Transverse colon (tissue), 4 donors: ENCODE results near the gene ELK4. TPM values are rescaled to one million over a fixed set of nuclear protein-coding genes. Genes with fewer than 3 reads are reported as not detected.
A peak's percentile ranks its signal among the peaks of the same experiment; 100 is the strongest.

Experiments used
- DNase-seq: peaks from one replicate; pipeline ENCODE4 v3.0.0-alpha.2; 2019
- H3K27ac ChIP-seq, 4 donors: fragments of 200-600 bp; sonication (generic); 2 replicates each; pipeline ENCODE4 v1.5.1; 2016 to 2018; ENCODE audit warnings: inconsistent platforms in 4 of 4
- H3K27me3 ChIP-seq: fragments of 200-600 bp; sonication (generic); 2 replicates; pipeline ENCODE4 v1.5.1; 2017; ENCODE audit warnings: inconsistent platforms
- H3K36me3 ChIP-seq, 4 donors: fragments of 200-600 bp; sonication (generic); 2 replicates each; pipeline ENCODE4 v1.5.1; 2017 to 2019; ENCODE audit warnings: inconsistent platforms in 4 of 4
- H3K4me1 ChIP-seq, 4 donors: fragments of 200-600 bp; sonication (generic); 2 replicates each; pipeline ENCODE4 v1.5.1; 2017 to 2020; ENCODE audit warnings: inconsistent platforms in 4 of 4
- H3K4me3 ChIP-seq, 4 donors: fragments of 200-600 bp; sonication (generic); 1 replicate in 1 of 4; 2 replicates in 3 of 4; pipeline versions ENCODE4 v1.5.1 to v1.6.1; 2017 to 2019; ENCODE audit warnings: inconsistent platforms in 4 of 4
- H3K9me3 ChIP-seq, 2 donors: fragments of 200-600 bp; sonication (generic); 2 replicates each; pipeline ENCODE4 v1.5.1; 2017 to 2019; ENCODE audit warnings: inconsistent platforms in 2 of 2
- EP300 ChIP-seq: sonication (generic); formaldehyde crosslinking; IDR thresholded peaks from one replicate; pipeline ENCODE4 v1.6.1; 2017; ENCODE audit warnings: antibody characterized with exemption, low read depth
- POLR2A ChIP-seq: fragments of 450-650 bp; IDR thresholded peaks from one replicate; pipeline ENCODE4 v1.6.1; 2016; ENCODE audit warnings: antibody characterized with exemption, mild to moderate bottlenecking, moderate library complexity
- POLR2AphosphoS5 ChIP-seq, 3 donors: sonication (generic); formaldehyde crosslinking; IDR thresholded peaks; one replicate each; pipeline ENCODE4 v1.6.1; 2016; ENCODE audit warnings: antibody characterized with exemption in 3 of 3
- WGBS, 2 donors: methylation state at CpG; one replicate each; pipeline ENCODE4 v1.1.5; 2018; ENCODE audit warnings: low coverage in 1 of 2; 5-methylcytosine and 5-hydroxymethylcytosine counted together
- in situ Hi-C, 4 donors: fragments of 200-750 bp; cut with MboI; loops; one replicate each; pipeline versions ENCODE4 v1.15.0 to v1.15.1; 2017; ENCODE audit warnings: low sequenced_read_pairs in 3 of 4, low pct_ligation_motif_present in 1 of 4, low pct_unique_long_range_greater_than_20kb in 1 of 4
- intact Hi-C: fragments of 100-400 bp; cut with DNase I; formaldehyde crosslinking; loops from one replicate; pipeline ENCODE4 v1.15.1; 2023; ENCODE audit warnings: low total_unique reads
- total RNA-seq, 4 donors: library from RNA; depleted of rRNA; stranded (reverse); fragments of >200 nt; gene quantifications; one replicate each; pipeline ENCODE4 v1.1.0, GENCODE V29; 2016
- TF ChIP-seq, protein P1 (sequence below), 5 experiments: fragments of 200-600 bp in 3 of 5; fragments of 450-650 bp in 2 of 5; sonication (generic) in 3 of 5; IDR thresholded peaks; 1 replicate in 2 of 5; 2 replicates in 3 of 5; pipeline ENCODE4 v1.5.1; 2016 to 2017; ENCODE audit warnings: antibody characterized with exemption in 5 of 5, inconsistent platforms in 3 of 5, mild to moderate bottlenecking in 2 of 5, moderate library complexity in 1 of 5

ELK4 gene
- total RNA-seq, 4 donors from 2014 or later = 16.0 to 24.1 (median 19.7) TPM

GRCh38 chr1:205570796-205571537, 60.8 kb downstream of the ELK4 start:
- Histone ChIP-seq H3K27ac (no peak overlapping the region), H3K36me3 (no peaks in the 10 kb centered on the region), H3K27me3 (peaks cover 40% of the 10 kb centered on the region), H3K4me3 (no peak overlapping the region), H3K9me3 (no peaks in the 10 kb centered on the region), H3K4me1 (peaks cover 3 to 25% (median 15%) of the 10 kb centered on the region in 4 donors)
- WGBS, 2 donors = 75 to 77% methylated on average over 2 of the region's 2 CpGs
- DNase-seq = peak; percentile 1
- in situ Hi-C loops = no loop called here
- intact Hi-C loops = no loop called here
- TF ChIP-seq POLR2A = no peak
- TF ChIP-seq POLR2AphosphoS5 (IDR thresholded peaks at IDR 0.05) = no peak
- TF ChIP-seq EP300 = no peak
- TF ChIP-seq, protein P1, sequence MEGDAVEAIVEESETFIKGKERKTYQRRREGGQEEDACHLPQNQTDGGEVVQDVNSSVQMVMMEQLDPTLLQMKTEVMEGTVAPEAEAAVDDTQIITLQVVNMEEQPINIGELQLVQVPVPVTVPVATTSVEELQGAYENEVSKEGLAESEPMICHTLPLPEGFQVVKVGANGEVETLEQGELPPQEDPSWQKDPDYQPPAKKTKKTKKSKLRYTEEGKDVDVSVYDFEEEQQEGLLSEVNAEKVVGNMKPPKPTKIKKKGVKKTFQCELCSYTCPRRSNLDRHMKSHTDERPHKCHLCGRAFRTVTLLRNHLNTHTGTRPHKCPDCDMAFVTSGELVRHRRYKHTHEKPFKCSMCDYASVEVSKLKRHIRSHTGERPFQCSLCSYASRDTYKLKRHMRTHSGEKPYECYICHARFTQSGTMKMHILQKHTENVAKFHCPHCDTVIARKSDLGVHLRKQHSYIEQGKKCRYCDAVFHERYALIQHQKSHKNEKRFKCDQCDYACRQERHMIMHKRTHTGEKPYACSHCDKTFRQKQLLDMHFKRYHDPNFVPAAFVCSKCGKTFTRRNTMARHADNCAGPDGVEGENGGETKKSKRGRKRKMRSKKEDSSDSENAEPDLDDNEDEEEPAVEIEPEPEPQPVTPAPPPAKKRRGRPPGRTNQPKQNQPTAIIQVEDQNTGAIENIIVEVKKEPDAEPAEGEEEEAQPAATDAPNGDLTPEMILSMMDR (IDR thresholded peaks at IDR 0.05) = no peak

- TF ChIP-seq, protein P1 (IDR thresholded peaks at IDR 0.05) = no peak
- TF ChIP-seq EP300 (no peak), POLR2A (no peak), POLR2AphosphoS5 (IDR thresholded peaks at IDR 0.05) (no peak)
- no peaks in the 10 kb centered on the region for H3K36me3 ChIP-seq
- H3K9me3 ChIP-seq = no peaks in the 10 kb centered on the region
- H3K4me1 ChIP-seq = peaks cover 0 to 19% (median 14%) of the 10 kb centered on the region in 4 donors
- peak overlapping the region in 1 of 4 donors; percentile 51 for H3K4me3 ChIP-seq
- H3K27ac ChIP-seq = no peak overlapping the region
- 58% methylated on average over 7 of the region's 7 CpGs; no CpG with 5 or more reads in 1 of the 2 donors for whole genome bisulfite sequencing, 2 donors
- intact Hi-C loops = no loop called here
- in situ Hi-C loops = no loop called here
- peaks cover 40% of the 10 kb centered on the region for H3K27me3 ChIP-seq
- DNase-seq = peak; percentile 6
These were observed 61.7 kb downstream of the ELK4 start for GRCh38 chr1:205570173-205570501.

DNA sequence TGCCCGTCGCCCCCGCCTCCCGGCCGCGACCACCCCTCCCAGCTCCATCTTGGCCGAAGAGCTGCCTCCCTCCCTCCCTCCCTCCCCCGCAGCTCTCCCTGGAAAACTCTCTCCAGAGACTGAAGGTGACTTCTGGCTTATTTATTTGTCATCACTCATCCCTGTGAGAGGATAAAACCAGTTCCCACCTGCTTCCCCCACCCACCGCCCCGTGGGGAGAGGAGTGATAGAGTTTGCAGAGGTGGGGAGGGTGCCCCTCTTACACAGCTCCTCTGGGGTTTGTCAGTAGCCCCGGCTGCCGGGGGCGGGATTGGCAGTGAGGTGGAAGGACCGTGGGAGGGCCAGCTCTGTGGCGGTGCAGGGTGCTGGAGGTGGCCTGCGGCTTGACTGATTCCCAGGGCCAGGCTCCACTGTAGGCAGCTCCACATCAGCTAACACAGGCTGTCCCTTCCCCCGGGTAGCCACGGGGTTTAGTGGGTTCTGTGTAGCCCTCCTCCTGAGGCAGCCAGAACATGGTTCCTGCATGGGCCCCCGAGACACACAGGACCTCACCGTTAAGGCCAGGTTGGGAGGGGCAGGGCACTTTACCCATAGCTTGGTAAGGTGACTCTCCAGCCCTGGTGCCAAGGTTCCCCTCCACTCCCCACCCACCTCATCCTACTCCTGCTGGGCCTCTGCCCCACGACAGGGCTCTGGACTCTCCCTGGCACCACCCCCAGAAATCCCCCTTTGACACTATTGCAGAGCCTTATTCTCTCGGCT, 62.2 kb downstream of the ELK4 start:
- intact Hi-C loops = no loop called here
- Histone ChIP-seq H3K4me3 (peak overlapping the region in 3 of 4 donors; percentile 37 to 51 (median 44)), H3K27me3 (peaks cover 40% of the 10 kb centered on the region), H3K27ac (peak overlapping the region in 3 of 4 donors; percentile 38 to 58 (median 56)), H3K36me3 (no peaks in the 10 kb centered on the region), H3K9me3 (no peaks in the 10 kb centered on the region), H3K4me1 (peaks cover 0 to 24% (median 14%) of the 10 kb centered on the region in 4 donors)
- TF ChIP-seq EP300 (no peak), POLR2A (no peak), POLR2AphosphoS5 (IDR thresholded peaks at IDR 0.05) (no peak)
- TF ChIP-seq, protein P1 (IDR thresholded peaks at IDR 0.05) = no peak
- WGBS, 2 donors = 25% methylated on average over 18 of the region's 22 CpGs; no CpG with 5 or more reads in 1 of the 2 donors
- in situ Hi-C loops = no loop called here
- DNase-seq = peak; percentile 20
